K562 (cell line): ENCODE results near the gene EFNA2. TPM values are rescaled to one million over a fixed set of nuclear protein-coding genes. Genes with fewer than 3 reads are reported as not detected.

ENCODE experiments used
- BCL6 ChIP-seq: fragments of 250-450 bp; sonication (Bioruptor Pico); IDR thresholded peaks from 2 replicates; pipeline ENCODE4 v1.4.0; 2020
- CCNT2 ChIP-seq: IDR thresholded peaks from 2 replicates; pipeline ENCODE4 v1.6.1; 2011; ENCODE audit warnings: borderline replicate concordance, low read depth, mild to moderate bottlenecking, moderate library complexity, mixed read lengths, low read length; ENCODE audit not compliant: insufficient read length; ENCODE audit errors: extremely low read depth
- DIDO1 ChIP-seq: fragments of 450-650 bp; IDR thresholded peaks from 2 replicates; pipeline ENCODE4 v1.6.1; 2016; ENCODE audit warnings: low read depth, missing biosample characterization, missing genetic modification characterization
- IRF1 ChIP-seq: sonication (generic); formaldehyde crosslinking; IDR thresholded peaks from 2 replicates; pipeline ENCODE4 v1.8.0; 2022; ENCODE audit warnings: missing genetic modification reagents, mild to moderate bottlenecking, borderline replicate concordance
- IRF9 ChIP-seq: fragments of 450-650 bp; IDR thresholded peaks from 2 replicates; pipeline ENCODE4 v1.6.1; 2016; ENCODE audit warnings: missing biosample characterization, missing genetic modification characterization
- KDM4B ChIP-seq, 2 experiments: fragments of 450-650 bp in 1 of 2; sonication (generic) in 1 of 2; IDR thresholded peaks; 2 replicates each; pipeline ENCODE4 v1.6.1; 2016 to 2017; ENCODE audit warnings: borderline replicate concordance in 2 of 2, antibody characterized with exemption in 1 of 2, low read depth in 1 of 2, mild to moderate bottlenecking in 1 of 2
- MCM7 ChIP-seq, 2 experiments: fragments of 450-650 bp; IDR thresholded peaks; 2 replicates each; pipeline ENCODE4 v1.6.1; 2016 to 2018
- NR4A1 ChIP-seq, 2 experiments: fragments of 250-450 bp in 1 of 2; fragments of 450-650 bp in 1 of 2; sonication (Bioruptor Pico) in 1 of 2; IDR thresholded peaks; 2 replicates each; pipeline versions ENCODE4 v1.4.0 to v1.6.1; 2016 to 2020; ENCODE audit warnings: mild to moderate bottlenecking in 2 of 2, missing compliant biosample characterization in 1 of 2, missing genetic modification characterization in 1 of 2, moderate library complexity in 1 of 2
- POLR2AphosphoS5 ChIP-seq: IDR thresholded peaks from 2 replicates; pipeline ENCODE4 v1.6.1; 2011; ENCODE audit warnings: mild to moderate bottlenecking, low read depth, low read length, moderate library complexity; ENCODE audit not compliant: control insufficient read depth, insufficient read depth
- POLR2G ChIP-seq: fragments of 200-400 bp; formaldehyde crosslinking; IDR thresholded peaks from 2 replicates; pipeline ENCODE4 v1.6.1; 2017; ENCODE audit warnings: low read depth, mild to moderate bottlenecking, antibody characterized with exemption, low read length, moderate library complexity
- RBM22 ChIP-seq: fragments of 200-400 bp; formaldehyde crosslinking; IDR thresholded peaks from 2 replicates; pipeline ENCODE4 v1.6.1; 2018; ENCODE audit warnings: low read length, low read depth; ENCODE audit not compliant: poor library complexity, severe bottlenecking
- SREBF2 ChIP-seq: sonication (generic); formaldehyde crosslinking; IDR thresholded peaks from 2 replicates; pipeline ENCODE4 v1.4.0; 2020; ENCODE audit warnings: mild to moderate bottlenecking, missing genetic modification reagents
- TOE1 ChIP-seq, 2 experiments: fragments of 450-650 bp in 1 of 2; sonication (generic) in 1 of 2; formaldehyde crosslinking in 1 of 2; IDR thresholded peaks; 2 replicates each; pipeline versions ENCODE4 v1.7.1 to v1.8.0; 2016 to 2022; ENCODE audit warnings: borderline replicate concordance in 2 of 2, mild to moderate bottlenecking in 2 of 2, antibody characterized with exemption in 1 of 2, inconsistent platforms in 1 of 2, low read depth in 1 of 2, missing genetic modification reagents in 1 of 2, moderate library complexity in 1 of 2
- ZBED1 ChIP-seq: IDR thresholded peaks from 2 replicates; pipeline ENCODE4 v1.6.1; 2014
- ZNF740 ChIP-seq, 3 experiments: fragments of 200-800 bp in 1 of 3; sonication (Bioruptor generic) in 1 of 3; sonication (generic) in 1 of 3; formaldehyde crosslinking in 1 of 3; IDR thresholded peaks; 2 replicates each; pipeline versions ENCODE4 v1.6.1 to v1.8.0; 2016 to 2022; ENCODE audit warnings: mild to moderate bottlenecking in 2 of 3, missing compliant biosample characterization in 2 of 3, missing genetic modification characterization in 2 of 3, missing genetic modification reagents in 1 of 3
- polyA plus RNA-seq, 8 experiments: library from polyadenylated mRNA; depleted of rRNA in 4 of 8; stranded (reverse) in 5 of 8; unstranded in 3 of 8; fragments of >200 nt; fragmentation: Nextera tagmentation in 2 of 8; fragmentation: Illumina TruSeq in 1 of 8; extraction: Ambion mirVana in 2 of 8; extraction: Trizol in 1 of 8; gene quantifications; 2 replicates each; pipeline versions ENCODE4 v1.2.1 to v1.2.3, GENCODE V29; 2011 to 2014; ENCODE audit warnings: inconsistent platforms in 1 of 8, missing spikeins in 1 of 8
- total RNA-seq, 7 experiments: library from RNA; depleted of rRNA in 6 of 7; stranded (reverse); fragments of >200 nt in 6 of 7; fragmentation: Illumina TruSeq in 2 of 7; extraction: Trizol in 2 of 7; gene quantifications; 2 replicates each; pipeline versions ENCODE4 v1.2.1 to v1.2.3, GENCODE V29; 2011 to 2021; ENCODE audit warnings: low replicate concordance in 1 of 7
- TF ChIP-seq, protein P1 (sequence below): fragments of 200-800 bp; sonication (Bioruptor generic); IDR thresholded peaks from 2 replicates; pipeline ENCODE4 v1.6.1; 2017; ENCODE audit warnings: missing genetic modification characterization, missing compliant biosample characterization
- TF ChIP-seq, protein P2 (sequence below): sonication (generic); formaldehyde crosslinking; IDR thresholded peaks from 2 replicates; pipeline ENCODE4 v1.8.0; 2022; ENCODE audit warnings: mild to moderate bottlenecking, missing genetic modification reagents

EFNA2 gene
- total and polyA plus RNA-seq, 9 of the 15 experiments (the other 6 are each of a cell fraction or from before 2014, with no cell fraction given): 0.11 to 0.44 (median 0.15) TPM; not detected in 6

DNA sequence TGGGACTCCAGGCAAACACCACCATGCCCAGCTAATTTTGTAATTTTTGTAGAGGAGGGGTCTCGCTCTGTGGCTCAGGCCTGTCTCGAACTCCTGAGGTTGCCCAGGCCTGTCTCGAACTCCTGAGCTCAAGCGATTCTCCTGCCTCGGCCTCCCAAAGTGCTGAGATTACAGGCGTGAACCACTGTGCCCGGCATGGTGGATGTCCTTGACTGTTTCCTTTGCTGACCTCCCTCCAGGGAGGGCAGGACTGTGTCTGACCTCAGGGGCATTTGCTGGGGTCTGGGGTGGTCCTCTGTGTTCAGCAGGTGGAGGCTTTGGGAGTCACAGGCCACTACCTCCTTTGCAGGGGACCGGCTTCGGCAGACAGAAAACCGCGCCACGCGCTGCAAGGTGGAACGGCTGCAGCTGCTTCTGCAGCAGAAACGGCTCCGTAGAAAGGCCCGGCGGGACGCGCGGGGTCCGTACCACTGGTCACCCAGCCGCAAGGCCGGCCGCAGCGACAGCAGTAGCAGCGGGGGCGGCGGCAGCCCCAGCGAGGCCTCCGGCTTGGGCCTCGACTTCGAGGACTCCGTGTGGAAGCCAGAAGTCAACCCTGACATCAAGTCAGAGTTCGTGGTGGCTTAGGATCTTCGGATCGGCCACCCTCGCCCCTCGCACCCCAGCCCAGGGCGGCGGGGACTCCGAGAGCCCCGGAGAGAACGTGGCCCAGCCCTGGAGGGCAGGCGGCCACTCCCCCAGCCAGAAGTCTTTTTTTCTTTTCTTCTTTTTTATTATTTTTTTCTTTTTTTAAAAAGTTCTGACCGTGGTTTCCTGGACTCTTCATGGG lies 28.8 kb upstream of the EFNA2 start (continued):
- TF ChIP-seq TOE1 (IDR thresholded peaks at IDR 0.05; ENCODE audit: borderline replicate concordance) (no peak), TOE1 (CRISPR knock-in tag; IDR thresholded peaks at IDR 0.05; ENCODE audit: borderline replicate concordance, low read depth) (no peak), BCL6 (no peak), ZNF740 (CRISPR knock-in tag; IDR thresholded peaks at IDR 0.05) (no peak), ZNF740 (tag; IDR thresholded peaks at IDR 0.05) (no peak), MCM7 (IDR thresholded peaks at IDR 0.05) (no peak), NR4A1 (CRISPR knock-in tag; IDR thresholded peaks at IDR 0.05) (no peak), NR4A1 (tag; IDR thresholded peaks at IDR 0.05) (no peak), SREBF2 (CRISPR knock-in tag) (no peak), RBM22 (peak; percentile 78), IRF9 (tag) (no peak), POLR2G (peak; percentile 70; the same call in 1 of the 2 replicates), IRF1 (CRISPR knock-in tag) (no peak), POLR2AphosphoS5 (peak; percentile 15; the same call in 1 of the 2 replicates), DIDO1 (tag) (no peak), CCNT2 (peak; percentile 13), KDM4B (IDR thresholded peaks at IDR 0.05; ENCODE audit: borderline replicate concordance in 2 of 2, low read depth in 1 of 2) (no peak), ZBED1 (no peak)
- TF ChIP-seq, protein P1, sequence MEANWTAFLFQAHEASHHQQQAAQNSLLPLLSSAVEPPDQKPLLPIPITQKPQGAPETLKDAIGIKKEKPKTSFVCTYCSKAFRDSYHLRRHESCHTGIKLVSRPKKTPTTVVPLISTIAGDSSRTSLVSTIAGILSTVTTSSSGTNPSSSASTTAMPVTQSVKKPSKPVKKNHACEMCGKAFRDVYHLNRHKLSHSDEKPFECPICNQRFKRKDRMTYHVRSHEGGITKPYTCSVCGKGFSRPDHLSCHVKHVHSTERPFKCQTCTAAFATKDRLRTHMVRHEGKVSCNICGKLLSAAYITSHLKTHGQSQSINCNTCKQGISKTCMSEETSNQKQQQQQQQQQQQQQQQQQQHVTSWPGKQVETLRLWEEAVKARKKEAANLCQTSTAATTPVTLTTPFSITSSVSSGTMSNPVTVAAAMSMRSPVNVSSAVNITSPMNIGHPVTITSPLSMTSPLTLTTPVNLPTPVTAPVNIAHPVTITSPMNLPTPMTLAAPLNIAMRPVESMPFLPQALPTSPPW (CRISPR knock-in tag): no peak
- TF ChIP-seq, protein P2, sequence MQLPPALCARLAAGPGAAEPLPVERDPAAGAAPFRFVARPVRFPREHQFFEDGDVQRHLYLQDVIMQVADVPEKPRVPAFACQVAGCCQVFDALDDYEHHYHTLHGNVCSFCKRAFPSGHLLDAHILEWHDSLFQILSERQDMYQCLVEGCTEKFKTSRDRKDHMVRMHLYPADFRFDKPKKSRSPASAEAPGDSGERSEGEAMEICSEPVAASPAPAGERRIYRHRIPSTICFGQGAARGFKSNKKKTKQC: no peak
